ENCODE data around the gene FGB. TPM values are rescaled to one million over a fixed set of nuclear protein-coding genes. Genes with fewer than 3 reads are reported as not detected.
"Not testable (repeated sequence)": the region's sequence is repeated elsewhere in the genome, so short reads cannot be mapped to it uniquely, and the experiment has no call there.

Gene FGB
- total RNA-seq, 1 donor, result not detected

DNA sequence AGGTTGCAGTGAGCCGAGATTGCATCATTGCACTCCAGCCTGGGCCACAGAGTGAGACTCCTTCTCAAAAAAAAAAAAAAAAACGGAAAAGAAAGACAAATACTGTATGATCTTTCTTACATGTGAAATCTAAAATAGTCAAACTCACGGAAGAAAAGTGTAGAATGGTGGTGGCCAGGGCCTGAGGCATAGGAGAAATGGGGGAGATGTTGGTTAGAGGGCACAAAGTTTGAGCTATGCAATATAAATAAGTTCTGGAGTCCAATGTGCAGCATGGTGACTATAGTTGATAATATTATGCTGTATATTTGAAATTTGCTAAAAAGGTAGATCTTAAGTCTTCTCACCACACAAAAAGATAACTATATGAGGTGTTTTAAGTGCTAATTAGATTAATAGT is 29.1 kb downstream of the FGB start:
- TF ChIP-seq, protein P1, sequence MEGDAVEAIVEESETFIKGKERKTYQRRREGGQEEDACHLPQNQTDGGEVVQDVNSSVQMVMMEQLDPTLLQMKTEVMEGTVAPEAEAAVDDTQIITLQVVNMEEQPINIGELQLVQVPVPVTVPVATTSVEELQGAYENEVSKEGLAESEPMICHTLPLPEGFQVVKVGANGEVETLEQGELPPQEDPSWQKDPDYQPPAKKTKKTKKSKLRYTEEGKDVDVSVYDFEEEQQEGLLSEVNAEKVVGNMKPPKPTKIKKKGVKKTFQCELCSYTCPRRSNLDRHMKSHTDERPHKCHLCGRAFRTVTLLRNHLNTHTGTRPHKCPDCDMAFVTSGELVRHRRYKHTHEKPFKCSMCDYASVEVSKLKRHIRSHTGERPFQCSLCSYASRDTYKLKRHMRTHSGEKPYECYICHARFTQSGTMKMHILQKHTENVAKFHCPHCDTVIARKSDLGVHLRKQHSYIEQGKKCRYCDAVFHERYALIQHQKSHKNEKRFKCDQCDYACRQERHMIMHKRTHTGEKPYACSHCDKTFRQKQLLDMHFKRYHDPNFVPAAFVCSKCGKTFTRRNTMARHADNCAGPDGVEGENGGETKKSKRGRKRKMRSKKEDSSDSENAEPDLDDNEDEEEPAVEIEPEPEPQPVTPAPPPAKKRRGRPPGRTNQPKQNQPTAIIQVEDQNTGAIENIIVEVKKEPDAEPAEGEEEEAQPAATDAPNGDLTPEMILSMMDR (IDR thresholded peaks at IDR 0.05; ENCODE audit: insufficient read depth, low read length), result no peak
- no peak overlapping the region for H3K4me3 ChIP-seq (ENCODE audit: low read depth, low read length)
- no peak for DNase-seq (ENCODE audit: low read depth)

DNA sequence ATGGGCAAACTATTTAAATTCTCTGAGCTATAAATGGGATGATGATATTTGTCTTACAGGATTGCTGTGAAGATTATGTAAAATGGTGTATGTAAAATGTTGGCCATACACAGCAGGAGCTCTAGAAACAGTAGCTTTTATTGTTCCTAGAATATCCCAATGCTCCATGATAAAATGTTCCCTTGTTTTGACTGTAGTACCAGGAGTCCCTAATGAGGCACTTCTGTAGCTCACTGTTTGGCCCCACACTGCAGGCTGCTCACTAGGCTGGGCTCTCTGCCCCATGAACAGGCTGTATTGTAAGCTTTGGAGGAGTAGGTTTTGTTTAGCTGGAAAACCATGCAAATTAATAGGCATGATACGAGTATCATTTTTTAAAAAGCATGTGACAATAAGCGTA is 31.1 kb downstream of the FGB start:
- no peak for DNase-seq (ENCODE audit: low read depth)
- TF ChIP-seq, protein P1 (IDR thresholded peaks at IDR 0.05; ENCODE audit: insufficient read depth, low read length), result no peak
- no peak overlapping the region for H3K4me3 ChIP-seq (ENCODE audit: low read depth, low read length)

DNA sequence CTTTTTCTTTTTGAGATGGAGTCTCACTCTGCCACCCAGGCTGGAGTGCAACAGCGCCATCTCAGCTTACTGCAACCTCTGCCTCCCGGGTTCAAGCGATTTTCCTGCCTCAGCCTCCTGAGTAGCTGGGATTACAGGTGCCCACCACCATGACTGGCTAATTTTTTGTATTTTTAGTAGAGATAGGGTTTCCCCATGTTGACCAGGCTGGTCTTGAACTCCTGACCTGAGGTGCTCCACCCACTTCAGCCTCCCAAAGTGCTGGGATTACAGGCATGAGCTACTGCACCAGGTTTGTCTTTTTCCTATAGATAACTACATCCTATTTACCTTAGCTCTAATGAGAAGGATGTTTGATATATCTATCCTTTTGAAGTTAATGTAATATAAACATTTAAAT is 31.5 kb downstream of the FGB start:
- H3K4me3 ChIP-seq (ENCODE audit: low read depth, low read length); DNase-seq (ENCODE audit: low read depth): not testable (repeated sequence)

DNA sequence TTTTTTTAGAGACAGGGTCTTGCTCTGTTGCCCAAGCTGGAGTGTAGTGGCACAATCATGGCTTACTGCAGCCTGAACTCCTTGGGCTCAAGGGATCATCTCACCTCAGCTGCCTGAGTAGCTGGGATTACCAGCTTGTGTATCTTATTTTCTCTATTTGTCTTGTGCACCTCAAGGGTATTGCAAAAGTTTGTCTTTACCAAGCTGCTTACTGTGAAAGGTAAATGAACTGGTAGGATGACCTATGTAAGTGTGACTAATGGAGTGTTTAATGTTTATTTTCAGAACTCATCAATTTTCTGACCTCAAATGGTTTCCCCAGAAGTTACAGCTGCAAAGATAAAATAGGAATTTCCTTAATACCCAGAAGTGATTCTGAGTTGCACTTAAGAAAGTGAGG is 33.0 kb downstream of the FGB start:
- no peak overlapping the region for H3K4me3 ChIP-seq (ENCODE audit: low read depth, low read length)
- DNase-seq (ENCODE audit: low read depth), result no peak
- TF ChIP-seq, protein P1 (IDR thresholded peaks at IDR 0.05; ENCODE audit: insufficient read depth, low read length), result no peak

DNA sequence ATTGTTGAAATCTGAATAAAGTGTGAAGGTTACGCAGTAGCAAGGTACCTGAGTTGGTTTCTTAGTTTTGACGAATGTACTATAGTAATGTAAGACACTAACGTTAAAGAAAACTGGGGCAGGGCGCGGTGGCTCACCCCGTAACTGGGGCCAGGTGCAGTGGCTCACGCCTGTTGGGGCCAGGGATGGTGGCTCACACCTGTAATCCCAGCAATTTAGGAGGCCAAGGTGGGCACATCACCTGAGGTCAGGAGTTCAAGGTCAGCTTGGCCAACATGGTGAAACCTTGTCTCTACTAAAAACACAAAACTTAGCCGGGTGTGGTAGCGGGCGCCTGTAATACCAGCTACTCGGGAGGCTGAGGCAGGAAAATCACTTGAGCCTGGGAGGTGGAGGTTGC is 34.5 kb downstream of the FGB start:
- not testable (repeated sequence) for H3K4me3 ChIP-seq (ENCODE audit: low read depth, low read length); DNase-seq (ENCODE audit: low read depth)

DNA sequence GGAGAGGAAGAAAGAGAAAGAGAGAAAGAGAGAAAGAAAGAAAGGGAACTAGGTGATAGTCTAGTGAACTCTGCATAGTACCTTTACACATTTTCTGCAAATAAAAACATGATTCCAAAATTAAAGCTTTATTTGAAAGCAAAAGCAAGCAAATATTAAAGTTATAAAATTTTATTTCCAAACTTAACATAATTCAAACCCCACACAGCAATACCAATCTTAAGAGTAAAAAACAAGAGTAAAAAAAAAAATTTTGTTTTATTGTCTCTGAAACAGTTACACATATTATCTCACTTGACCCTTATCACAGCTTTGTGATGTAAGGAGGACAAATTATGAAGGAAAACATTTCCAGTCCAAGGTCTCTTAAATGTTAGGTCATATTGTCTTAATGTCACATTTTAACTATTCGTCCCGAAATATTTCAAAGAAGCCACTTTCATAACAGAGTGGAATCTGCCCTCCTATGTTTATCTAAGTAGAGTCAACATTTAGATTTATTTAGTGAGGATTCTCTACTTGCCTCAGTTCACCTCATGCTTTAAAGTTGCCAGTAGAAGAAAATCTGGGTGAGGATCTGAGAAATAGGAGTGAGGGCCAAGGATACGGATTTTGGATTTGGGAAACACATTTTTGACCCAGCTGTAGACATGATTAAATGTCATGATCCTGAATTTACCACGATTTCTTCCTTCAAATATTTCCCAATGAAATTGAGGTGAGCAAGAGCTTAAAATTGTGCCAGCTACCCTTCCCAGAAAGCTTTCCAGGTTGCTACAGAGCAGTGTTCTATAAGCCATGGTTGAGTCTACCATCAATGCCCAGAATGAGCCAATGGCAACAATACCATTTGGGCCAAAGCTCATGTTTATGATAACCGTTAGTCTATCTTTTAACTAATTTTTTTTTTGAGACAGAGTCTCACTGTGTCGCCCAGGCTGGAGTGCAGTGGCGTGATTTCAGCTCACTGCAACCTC is 35.3 kb downstream of the FGB start:
- H3K4me3 ChIP-seq (ENCODE audit: low read depth, low read length), result no peak overlapping the region
- DNase-seq (ENCODE audit: low read depth), result no peak
- TF ChIP-seq, protein P1 (IDR thresholded peaks at IDR 0.05; ENCODE audit: insufficient read depth, low read length), result no peak

DNA sequence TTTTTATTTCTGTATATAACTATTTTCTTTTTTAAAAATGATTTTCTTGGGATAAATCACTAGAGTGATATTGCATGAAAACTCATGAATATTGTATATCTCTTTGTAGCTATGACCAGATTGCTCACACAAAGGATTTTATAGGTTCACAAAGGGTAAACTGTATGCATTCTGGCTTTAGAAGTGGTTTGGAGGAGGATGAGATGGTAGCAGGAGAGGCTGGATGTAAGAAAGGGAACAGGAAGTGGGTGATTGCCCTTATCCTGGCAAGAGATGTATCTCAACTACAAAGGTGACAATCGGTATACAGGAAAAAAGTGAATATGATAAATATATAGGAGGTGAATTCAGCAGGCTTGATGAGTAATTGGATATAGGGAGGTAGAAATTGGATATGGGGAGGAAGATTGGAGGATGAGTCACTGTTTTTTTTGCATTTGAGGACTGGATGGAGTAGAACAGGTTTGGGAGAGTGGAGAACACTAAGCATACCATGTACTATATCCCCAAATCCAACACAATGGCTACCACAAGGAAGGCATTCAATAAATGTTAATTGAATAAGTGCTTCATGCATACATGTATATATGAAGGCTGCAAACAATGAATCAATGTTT is 39.7 kb downstream of the FGB start:
- DNase-seq (ENCODE audit: low read depth), result no peak

More for the DNA sequence above, 39.7 kb downstream of the FGB start:
- TF ChIP-seq, protein P1 (IDR thresholded peaks at IDR 0.05; ENCODE audit: insufficient read depth, low read length), result no peak
- no peak overlapping the region for H3K4me3 ChIP-seq (ENCODE audit: low read depth, low read length)
